OCI-LY1 (cell line): ENCODE measurements around the gene EXOC6.

Experiments
- CTCF ChIP-seq: fragments of 200-600 bp; sonication (generic), shearing (Covaris generic); IDR thresholded peaks from 2 replicates; pipeline ENCODE4 v1.5.1; 2017; ENCODE audit warnings: mild to moderate bottlenecking, antibody characterized with exemption, low read length, moderate library complexity, mixed read lengths
- EZH2 ChIP-seq: fragments of 200-600 bp; sonication (generic), shearing (Covaris generic); IDR thresholded peaks from 2 replicates; pipeline ENCODE4 v1.8.0; 2017; ENCODE audit warnings: borderline replicate concordance, mixed run types, mild to moderate bottlenecking, antibody characterized with exemption, low read length, moderate library complexity, mixed read lengths

GRCh38 chr10:93060887-93061593 lies 212.7 kb downstream of the EXOC6 start:
- TF ChIP-seq CTCF = no peak
- no peak for TF ChIP-seq EZH2
